B cell (primary cell): ENCODE measurements around the gene ZNF331. TPM values are rescaled to one million over a fixed set of nuclear protein-coding genes. Genes with fewer than 3 reads are reported as not detected.

Experiments
- ATAC-seq: fragments of 200-7000 bp; cut with Tn5 transposase; one replicate; pipeline ENCODE4 v1.10.0; 2021; ENCODE audit warnings: low read depth, mild to moderate bottlenecking, moderate number of reproducible peaks, moderate library complexity
- CTCF ChIA-PET: fragments of 350-600 bp; sonication (Branson Sonifier 250); formaldehyde crosslinking; loops from one replicate; lab custom pipeline; 2021; ENCODE audit warnings: antibody characterized with exemption, inconsistent platforms; lab: Charles Lee
- POLR2A ChIA-PET: fragments of 350-600 bp; sonication (Branson Sonifier 250); formaldehyde crosslinking; loops from one replicate; lab custom pipeline; 2021; ENCODE audit warnings: antibody characterized with exemption; lab: Charles Lee
- DNase-seq: peaks from one replicate; pipeline ENCODE4 v3.0.0; 2013
- H2AFZ ChIP-seq: 2 replicates; pipeline ENCODE4 v1.6.1; 2012; ENCODE audit warnings: mild to moderate bottlenecking, low read depth, low read length; ENCODE audit not compliant: insufficient read depth, poor library complexity, severe bottlenecking
- H3K27ac ChIP-seq, 2 donors: 1 replicate in 1 of 2; 2 replicates in 1 of 2; pipeline ENCODE4 v1.5.1; 2012 to 2013; ENCODE audit warnings: low read length in 2 of 2, mild to moderate bottlenecking in 2 of 2, moderate library complexity in 1 of 2
- H3K27me3 ChIP-seq, 4 experiments: fragments of 200-600 bp in 1 of 4; sonication (generic) in 1 of 4; replicated peaks in 1 of 4; 1 replicate in 2 of 4; 2 replicates in 2 of 4; pipeline versions ENCODE4 v1.6.1 to v1.7.0; 2013 to 2016; ENCODE audit warnings: low read length in 3 of 4, mild to moderate bottlenecking in 2 of 4, mixed read lengths in 1 of 4, moderate library complexity in 1 of 4; ENCODE audit not compliant: insufficient read depth in 4 of 4, control insufficient read depth in 3 of 4; ENCODE audit errors: control extremely low read depth in 1 of 4
- H3K36me3 ChIP-seq, 2 experiments: replicated peaks in 1 of 2; 1 replicate in 1 of 2; 2 replicates in 1 of 2; pipeline versions ENCODE4 v1.6.1 to v1.7.1; 2013; ENCODE audit warnings: low read length in 1 of 2; ENCODE audit not compliant: insufficient read depth in 2 of 2, control insufficient read depth in 1 of 2; ENCODE audit errors: control extremely low read depth in 1 of 2, extremely low read depth in 1 of 2
- H3K4me1 ChIP-seq, 2 donors: fragments of 200-600 bp in 1 of 2; sonication (generic) in 1 of 2; 1 replicate in 1 of 2; 2 replicates in 1 of 2; pipeline versions ENCODE4 v1.5.1 to v1.6.1; 2013 to 2017; ENCODE audit warnings: low read length in 2 of 2; ENCODE audit not compliant: control insufficient read depth in 2 of 2, insufficient read depth in 2 of 2
- H3K4me2 ChIP-seq: replicated peaks from 2 replicates; pipeline ENCODE3; 2012; ENCODE audit warnings: mild to moderate bottlenecking, low read depth, low read length; ENCODE audit not compliant: poor library complexity, severe bottlenecking
- H3K4me3 ChIP-seq, 5 experiments: fragments of 200-600 bp in 1 of 5; sonication (generic) in 1 of 5; 1 replicate in 3 of 5; 2 replicates in 2 of 5; pipeline versions ENCODE4 v1.5.1 to v1.7.0; 2011 to 2016; ENCODE audit warnings: low read length in 4 of 5, mild to moderate bottlenecking in 4 of 5, low read depth in 2 of 5, control low read depth in 1 of 5, moderate library complexity in 1 of 5; ENCODE audit not compliant: insufficient read depth in 1 of 5; ENCODE audit errors: control extremely low read depth in 1 of 5, extremely low read depth in 1 of 5
- H3K79me2 ChIP-seq: fragments of 200-600 bp; sonication (generic); one replicate; pipeline ENCODE4 v1.6.0; 2016; ENCODE audit warnings: low read length; ENCODE audit not compliant: control insufficient read depth, insufficient read depth
- H3K9ac ChIP-seq: fragments of 200-600 bp; sonication (generic); 2 replicates; pipeline ENCODE4 v1.6.1; 2017; ENCODE audit warnings: mild to moderate bottlenecking, low read length, moderate library complexity
- H3K9me3 ChIP-seq, 3 donors: one replicate each; pipeline versions ENCODE4 v1.6.1 to v1.7.1; 2013; ENCODE audit warnings: low read length in 2 of 3; ENCODE audit not compliant: control insufficient read depth in 2 of 3, insufficient read depth in 1 of 3; ENCODE audit errors: control extremely low read depth in 1 of 3
- H4K20me1 ChIP-seq: 2 replicates; pipeline ENCODE4 v1.6.0; 2012; ENCODE audit warnings: mild to moderate bottlenecking, low read length; ENCODE audit not compliant: insufficient read depth, control insufficient read depth, poor library complexity, severe bottlenecking
- H3K27ac Mint-ChIP-seq: one replicate; pipeline ENCODE4 v1.8.0; 2021; ENCODE audit warnings: mixed read lengths
- H3K27me3 Mint-ChIP-seq: one replicate; pipeline ENCODE4 v1.8.0; 2021; ENCODE audit warnings: mixed read lengths
- H3K4me1 Mint-ChIP-seq: one replicate; pipeline ENCODE4 v1.8.0; 2021; ENCODE audit warnings: mixed read lengths
- H3K4me3 Mint-ChIP-seq: one replicate; pipeline ENCODE4 v1.8.0; 2021; ENCODE audit warnings: mixed read lengths
- H3K9me3 Mint-ChIP-seq: one replicate; pipeline ENCODE4 v1.8.0; 2022; ENCODE audit warnings: mixed read lengths; ENCODE audit not compliant: insufficient read depth
- EZH2 ChIP-seq: IDR thresholded peaks from 2 replicates; pipeline ENCODE4 v1.6.1; 2012; ENCODE audit warnings: borderline replicate concordance, low read depth, mild to moderate bottlenecking, moderate library complexity, low read length; ENCODE audit not compliant: insufficient read depth, poor library complexity, severe bottlenecking
- WGBS: methylation state at CpG from one replicate; pipeline ENCODE4 v1.1.5; 2013; ENCODE audit warnings: missing lambda C conversion rate; ENCODE audit not compliant: insufficient coverage; 5-methylcytosine and 5-hydroxymethylcytosine counted together
- intact Hi-C: fragments of 100-400 bp; cut with micrococcal nuclease; formaldehyde crosslinking; loops from one replicate; pipeline ENCODE4 v1.10.0; 2022
- polyA plus RNA-seq: library from polyadenylated mRNA; depleted of rRNA; stranded (reverse); fragments of >200 nt; gene quantifications from 2 replicates; pipeline ENCODE4 v1.2.3, GENCODE V29; 2012
- total RNA-seq, 2 donors: library from RNA; stranded (reverse); fragments of 120-200 nt in 1 of 2; gene quantifications; 1 replicate in 1 of 2; 2 replicates in 1 of 2; pipeline versions ENCODE4 v1.2.3 to v1.2.4, GENCODE V29; 2013 to 2022
- TF ChIP-seq, protein P1 (sequence below): fragments of 200-600 bp; IDR thresholded peaks from one replicate; pipeline ENCODE4 v1.8.0; 2022; ENCODE audit warnings: antibody characterized with exemption, mild to moderate bottlenecking

The ZNF331 gene
- total and polyA plus RNA-seq, 2 donors (not counting 1 experiment from before 2014, with no cell fraction given): 21.6 to 60.1 TPM

DNA sequence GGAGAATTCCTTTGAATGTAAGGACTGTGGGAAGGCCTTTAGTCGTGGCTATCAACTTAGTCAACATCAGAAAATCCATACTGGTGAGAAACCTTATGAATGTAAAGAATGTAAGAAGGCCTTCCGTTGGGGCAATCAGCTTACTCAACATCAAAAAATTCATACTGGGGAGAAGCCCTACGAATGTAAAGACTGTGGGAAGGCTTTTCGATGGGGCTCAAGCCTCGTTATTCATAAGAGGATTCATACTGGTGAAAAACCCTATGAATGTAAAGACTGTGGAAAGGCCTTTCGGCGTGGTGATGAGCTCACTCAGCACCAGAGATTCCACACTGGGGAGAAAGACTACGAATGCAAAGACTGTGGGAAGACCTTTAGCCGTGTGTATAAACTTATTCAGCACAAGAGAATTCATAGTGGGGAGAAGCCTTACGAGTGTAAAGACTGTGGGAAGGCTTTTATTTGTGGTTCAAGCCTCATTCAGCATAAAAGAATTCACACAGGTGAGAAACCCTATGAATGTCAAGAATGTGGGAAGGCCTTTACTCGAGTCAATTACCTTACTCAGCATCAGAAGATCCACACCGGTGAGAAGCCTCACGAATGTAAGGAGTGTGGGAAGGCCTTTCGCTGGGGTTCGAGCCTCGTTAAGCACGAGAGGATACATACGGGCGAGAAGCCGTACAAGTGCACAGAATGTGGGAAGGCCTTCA, 39.2 kb downstream of the ZNF331 start:
- ATAC-seq: no peak
- no peak overlapping the region for H3K9ac ChIP-seq
- no peak overlapping the region for H3K4me2 ChIP-seq
- Mint-ChIP-seq H3K9me3 (peaks cover 20% of the 10 kb centered on the region), H3K4me1 (no peaks in the 10 kb centered on the region), H3K4me3 (no peak overlapping the region), H3K27ac (no peak overlapping the region), H3K27me3 (no peaks in the 10 kb centered on the region)
- no peaks in the 10 kb centered on the region for H3K27me3 ChIP-seq
- intact Hi-C loops: loop anchor here (5.0 kb wide), 1 partner anchor 430 kb away; no protein-coding TSS in a partner anchor
- H3K27ac ChIP-seq: no peak overlapping the region
- no peak for TF ChIP-seq EZH2
- H3K4me3 ChIP-seq: peak overlapping the region in 1 of 5 experiments; percentile 2
- H3K79me2 ChIP-seq: no peaks in the 10 kb centered on the region
- ChIA-PET POLR2A (no interaction called here), CTCF (no interaction called here)
- H2AFZ ChIP-seq: no peak overlapping the region
- WGBS: 100% methylated on average over 10 of the region's 20 CpGs
- DNase-seq: no peak
- H3K9me3 ChIP-seq: peaks cover 8 to 79% (median 49%) of the 10 kb centered on the region in 3 donors
- H3K36me3 ChIP-seq: peaks cover 20 to 40% of the 10 kb centered on the region in 2 experiments
- no peaks in the 10 kb centered on the region for H3K4me1 ChIP-seq
- no peaks in the 10 kb centered on the region for H4K20me1 ChIP-seq

DNA sequence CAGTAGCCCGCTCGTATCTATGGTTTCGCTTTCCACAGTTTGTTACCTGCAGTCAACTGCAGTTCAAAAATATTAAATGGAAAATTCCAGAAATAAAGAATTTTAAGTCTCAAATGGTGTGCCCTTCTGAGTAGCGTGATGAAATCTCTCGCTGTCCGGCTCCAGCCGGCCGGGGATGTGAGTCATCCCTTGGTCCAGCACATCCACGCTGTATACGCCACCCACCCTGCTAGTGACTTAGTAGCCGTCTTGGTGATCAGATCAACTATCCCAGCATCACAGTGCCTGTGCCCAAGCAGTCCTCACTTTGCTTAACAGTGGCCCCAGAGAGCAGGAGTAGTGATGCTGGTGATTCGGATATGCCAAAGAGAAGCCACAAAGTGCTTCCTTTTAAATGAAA, 40.0 kb downstream of the ZNF331 start:
- peaks cover 20% of the 10 kb centered on the region for H3K9me3 Mint-ChIP-seq
- Histone ChIP-seq H3K4me2 (no peak overlapping the region), H3K4me1 (no peaks in the 10 kb centered on the region), H3K9ac (no peak overlapping the region), H3K4me3 (no peak overlapping the region), H4K20me1 (no peaks in the 10 kb centered on the region), H3K27me3 (no peaks in the 10 kb centered on the region), H3K9me3 (peaks cover 8 to 83% (median 49%) of the 10 kb centered on the region in 3 donors), H2AFZ (no peak overlapping the region), H3K27ac (no peak overlapping the region), H3K79me2 (no peaks in the 10 kb centered on the region), H3K36me3 (peaks cover 20 to 38% of the 10 kb centered on the region in 2 experiments)
- CTCF ChIA-PET: no interaction called here
- H3K4me3 Mint-ChIP-seq: no peak overlapping the region
- H3K27me3 Mint-ChIP-seq: no peaks in the 10 kb centered on the region
- ATAC-seq (no peak), DNase-seq (peak; percentile 45)
- TF ChIP-seq EZH2: no peak
- TF ChIP-seq, protein P1, sequence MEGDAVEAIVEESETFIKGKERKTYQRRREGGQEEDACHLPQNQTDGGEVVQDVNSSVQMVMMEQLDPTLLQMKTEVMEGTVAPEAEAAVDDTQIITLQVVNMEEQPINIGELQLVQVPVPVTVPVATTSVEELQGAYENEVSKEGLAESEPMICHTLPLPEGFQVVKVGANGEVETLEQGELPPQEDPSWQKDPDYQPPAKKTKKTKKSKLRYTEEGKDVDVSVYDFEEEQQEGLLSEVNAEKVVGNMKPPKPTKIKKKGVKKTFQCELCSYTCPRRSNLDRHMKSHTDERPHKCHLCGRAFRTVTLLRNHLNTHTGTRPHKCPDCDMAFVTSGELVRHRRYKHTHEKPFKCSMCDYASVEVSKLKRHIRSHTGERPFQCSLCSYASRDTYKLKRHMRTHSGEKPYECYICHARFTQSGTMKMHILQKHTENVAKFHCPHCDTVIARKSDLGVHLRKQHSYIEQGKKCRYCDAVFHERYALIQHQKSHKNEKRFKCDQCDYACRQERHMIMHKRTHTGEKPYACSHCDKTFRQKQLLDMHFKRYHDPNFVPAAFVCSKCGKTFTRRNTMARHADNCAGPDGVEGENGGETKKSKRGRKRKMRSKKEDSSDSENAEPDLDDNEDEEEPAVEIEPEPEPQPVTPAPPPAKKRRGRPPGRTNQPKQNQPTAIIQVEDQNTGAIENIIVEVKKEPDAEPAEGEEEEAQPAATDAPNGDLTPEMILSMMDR: no peak
- POLR2A ChIA-PET: no interaction called here
- intact Hi-C loops: loop anchor here (5.0 kb wide), 1 partner anchor 431 kb away; no protein-coding TSS in a partner anchor
- WGBS: over 99% methylated on average over 11 of the region's 12 CpGs
- no peaks in the 10 kb centered on the region for H3K4me1 Mint-ChIP-seq
- no peak overlapping the region for H3K27ac Mint-ChIP-seq
